ENCODE data around the gene TJP1. TPM values are rescaled to one million over a fixed set of nuclear protein-coding genes. Genes with fewer than 3 reads are reported as not detected.

The TJP1 gene
- total RNA-seq, 1 donor from 2014 or later = 89.3 TPM

- Mint-ChIP-seq H3K4me1 (ENCODE audit: unreplicated experiment) (peaks cover 23% of the 10 kb centered on the region), H3K27ac (peak overlapping the region; percentile 24), H3K4me3 (no peak overlapping the region), H3K36me3 (peaks cover 21% of the 10 kb centered on the region), H3K9me3 (no peaks in the 10 kb centered on the region), H3K27me3 (no peaks in the 10 kb centered on the region)
- TF ChIP-seq, protein P1, sequence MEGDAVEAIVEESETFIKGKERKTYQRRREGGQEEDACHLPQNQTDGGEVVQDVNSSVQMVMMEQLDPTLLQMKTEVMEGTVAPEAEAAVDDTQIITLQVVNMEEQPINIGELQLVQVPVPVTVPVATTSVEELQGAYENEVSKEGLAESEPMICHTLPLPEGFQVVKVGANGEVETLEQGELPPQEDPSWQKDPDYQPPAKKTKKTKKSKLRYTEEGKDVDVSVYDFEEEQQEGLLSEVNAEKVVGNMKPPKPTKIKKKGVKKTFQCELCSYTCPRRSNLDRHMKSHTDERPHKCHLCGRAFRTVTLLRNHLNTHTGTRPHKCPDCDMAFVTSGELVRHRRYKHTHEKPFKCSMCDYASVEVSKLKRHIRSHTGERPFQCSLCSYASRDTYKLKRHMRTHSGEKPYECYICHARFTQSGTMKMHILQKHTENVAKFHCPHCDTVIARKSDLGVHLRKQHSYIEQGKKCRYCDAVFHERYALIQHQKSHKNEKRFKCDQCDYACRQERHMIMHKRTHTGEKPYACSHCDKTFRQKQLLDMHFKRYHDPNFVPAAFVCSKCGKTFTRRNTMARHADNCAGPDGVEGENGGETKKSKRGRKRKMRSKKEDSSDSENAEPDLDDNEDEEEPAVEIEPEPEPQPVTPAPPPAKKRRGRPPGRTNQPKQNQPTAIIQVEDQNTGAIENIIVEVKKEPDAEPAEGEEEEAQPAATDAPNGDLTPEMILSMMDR (conservative IDR thresholded peaks at IDR 0.05) = no peak
- DNase-seq (ENCODE audit: extremely low spot score, unreplicated experiment) = no peak
Measured at GRCh38 chr15:29805043-29805707, 17.1 kb downstream of the TJP1 start.

DNA sequence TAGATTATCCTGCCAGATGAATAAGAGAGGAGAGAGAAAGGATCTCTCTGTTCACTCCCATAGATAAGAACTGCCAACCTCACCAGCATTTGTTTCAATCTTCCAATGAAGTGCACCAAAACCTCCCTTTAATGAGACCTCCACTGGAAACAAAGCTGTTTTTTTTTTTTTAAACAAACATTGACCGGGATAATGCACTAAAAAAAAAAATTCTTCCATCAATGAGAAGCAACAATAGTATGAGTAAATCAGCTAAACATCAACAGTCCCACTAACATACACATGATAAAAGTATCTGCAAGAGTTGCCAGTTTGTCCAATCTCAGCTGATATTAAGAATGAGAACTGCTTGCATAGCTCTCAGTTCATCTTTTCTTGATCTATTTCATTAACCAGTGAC is 19.9 kb downstream of the TJP1 start:
- H3K27me3 Mint-ChIP-seq = no peaks in the 10 kb centered on the region
- TF ChIP-seq, protein P1 (conservative IDR thresholded peaks at IDR 0.05) = no peak
- no peak for DNase-seq (ENCODE audit: extremely low spot score, unreplicated experiment)
- H3K9me3 Mint-ChIP-seq = no peaks in the 10 kb centered on the region
- peaks cover 23% of the 10 kb centered on the region for H3K4me1 Mint-ChIP-seq (ENCODE audit: unreplicated experiment)
- H3K27ac Mint-ChIP-seq = no peak overlapping the region
- peaks cover 27% of the 10 kb centered on the region for H3K36me3 Mint-ChIP-seq
- H3K4me3 Mint-ChIP-seq = no peak overlapping the region

GRCh38 chr15:29800491-29801366 is 21.5 kb downstream of the TJP1 start:
- peaks cover 3% of the 10 kb centered on the region for H3K9me3 Mint-ChIP-seq
- no peak overlapping the region for H3K27ac Mint-ChIP-seq
- TF ChIP-seq, protein P1 (conservative IDR thresholded peaks at IDR 0.05) = no peak
- no peak for DNase-seq (ENCODE audit: extremely low spot score, unreplicated experiment)
- H3K27me3 Mint-ChIP-seq = no peaks in the 10 kb centered on the region
- H3K4me3 Mint-ChIP-seq = no peak overlapping the region
- peaks cover 18% of the 10 kb centered on the region for H3K4me1 Mint-ChIP-seq (ENCODE audit: unreplicated experiment)
- peaks cover 32% of the 10 kb centered on the region for H3K36me3 Mint-ChIP-seq

- Mint-ChIP-seq H3K27ac (no peak overlapping the region), H3K27me3 (no peaks in the 10 kb centered on the region), H3K36me3 (peaks cover 34% of the 10 kb centered on the region), H3K4me3 (no peak overlapping the region), H3K4me1 (ENCODE audit: unreplicated experiment) (peaks cover 11% of the 10 kb centered on the region), H3K9me3 (peaks cover 5% of the 10 kb centered on the region)
- DNase-seq (ENCODE audit: extremely low spot score, unreplicated experiment) = no peak
- TF ChIP-seq, protein P1 (conservative IDR thresholded peaks at IDR 0.05) = no peak
Measured at GRCh38 chr15:29799859-29800258, 22.4 kb downstream of the TJP1 start.

DNA sequence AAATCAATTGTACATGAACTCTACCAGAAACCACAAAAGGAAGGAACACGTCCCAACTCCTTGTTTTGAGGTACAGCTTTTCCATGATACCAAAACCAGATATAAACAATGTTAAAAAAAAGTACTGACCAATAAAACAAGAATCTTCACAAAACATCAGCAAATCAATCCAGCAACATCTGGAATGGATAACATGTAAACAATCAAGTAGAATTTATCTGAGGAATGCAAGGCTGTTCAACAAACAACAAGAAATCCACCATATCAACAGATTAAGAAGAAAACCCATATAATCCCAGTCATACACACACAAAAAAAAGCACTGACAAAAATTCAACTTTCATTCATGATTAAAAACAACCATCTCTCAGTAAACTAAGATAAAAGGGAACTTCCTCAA is 26.7 kb downstream of the TJP1 start:
- DNase-seq (ENCODE audit: extremely low spot score, unreplicated experiment) = no peak
- no peak overlapping the region for H3K4me3 Mint-ChIP-seq
- H3K9me3 Mint-ChIP-seq = peaks cover 21% of the 10 kb centered on the region
- H3K27ac Mint-ChIP-seq = peak overlapping the region; percentile 32
- H3K36me3 Mint-ChIP-seq = peaks cover 55% of the 10 kb centered on the region
- TF ChIP-seq, protein P1 (conservative IDR thresholded peaks at IDR 0.05) = no peak
- peaks cover 4% of the 10 kb centered on the region for H3K4me1 Mint-ChIP-seq (ENCODE audit: unreplicated experiment)
- H3K27me3 Mint-ChIP-seq = no peaks in the 10 kb centered on the region
